Fibroblast of lung (primary cell): ENCODE results near the gene MRGPRF. TPM values are rescaled to one million over a fixed set of nuclear protein-coding genes. Genes with fewer than 3 reads are reported as not detected.

Experiments used
- DNase-seq, 2 donors: peaks; one replicate each; pipeline versions ENCODE4 v3.0.0 to v3.0.0-alpha.2; 2010; ENCODE audit warnings: low read depth in 2 of 2
- H2AFZ ChIP-seq: 2 replicates; pipeline ENCODE4 v1.5.1; 2012; ENCODE audit warnings: low read length, control low read depth, inconsistent platforms
- H3K27ac ChIP-seq: 2 replicates; pipeline ENCODE4 v1.5.1; 2011; ENCODE audit warnings: low read length, control low read depth; ENCODE audit not compliant: insufficient read depth
- H3K27me3 ChIP-seq: 2 replicates; pipeline ENCODE4 v1.5.1; 2011; ENCODE audit warnings: mild to moderate bottlenecking, low read length; ENCODE audit not compliant: control insufficient read depth, insufficient read depth
- H3K36me3 ChIP-seq: 2 replicates; pipeline ENCODE4 v1.5.1; 2011; ENCODE audit warnings: low read length; ENCODE audit not compliant: control insufficient read depth, insufficient read depth
- H3K4me1 ChIP-seq: 2 replicates; pipeline ENCODE4 v1.5.1; 2011; ENCODE audit warnings: low read length; ENCODE audit not compliant: control insufficient read depth, insufficient read depth; ENCODE audit errors: extremely low read depth
- H3K4me2 ChIP-seq: 2 replicates; pipeline ENCODE4 v1.5.1; 2011; ENCODE audit warnings: low read length, control low read depth; ENCODE audit not compliant: insufficient read depth; ENCODE audit errors: extremely low read depth
- H3K4me3 ChIP-seq, 4 experiments: fragments of 200-600 bp in 1 of 4; sonication (generic) in 1 of 4; replicated peaks in 1 of 4; 2 replicates each; pipeline ENCODE4 v1.5.1; 2011 to 2016; ENCODE audit warnings: low read length in 4 of 4, low read depth in 3 of 4, mild to moderate bottlenecking in 3 of 4, control low read depth in 2 of 4, inconsistent platforms in 1 of 4, mixed read lengths in 1 of 4; ENCODE audit not compliant: insufficient read depth in 1 of 4; ENCODE audit errors: control extremely low read depth in 1 of 4
- H3K79me2 ChIP-seq: 2 replicates; pipeline ENCODE4 v1.5.1; 2012; ENCODE audit warnings: mild to moderate bottlenecking, low read length, inconsistent platforms; ENCODE audit not compliant: control insufficient read depth, insufficient read depth
- H3K9ac ChIP-seq: 2 replicates; pipeline ENCODE4 v1.5.1; 2011; ENCODE audit warnings: mild to moderate bottlenecking, low read length, control low read depth; ENCODE audit not compliant: insufficient read depth
- H3K9me3 ChIP-seq: 2 replicates; pipeline ENCODE4 v1.5.1; 2012; ENCODE audit warnings: low read depth, low read length; ENCODE audit not compliant: control insufficient read depth, insufficient read depth
- H4K20me1 ChIP-seq: 2 replicates; pipeline ENCODE4 v1.5.1; 2011; ENCODE audit warnings: low read length; ENCODE audit not compliant: control insufficient read depth, insufficient read depth; ENCODE audit errors: extremely low read depth
- EZH2 ChIP-seq: IDR thresholded peaks from 2 replicates; pipeline ENCODE4 v1.5.1; 2012; ENCODE audit warnings: low read length, control low read depth, mild to moderate bottlenecking; ENCODE audit errors: missing control alignments
- polyA plus RNA-seq, 2 donors: library from polyadenylated mRNA; depleted of rRNA in 1 of 2; stranded (reverse) in 1 of 2; unstranded in 1 of 2; fragments of >200 nt; gene quantifications; 2 replicates each; pipeline ENCODE4 v1.2.1, GENCODE V29; 2011 to 2012; ENCODE audit warnings: missing spikeins in 1 of 2
- total RNA-seq: library from RNA; depleted of rRNA; stranded (reverse); fragments of >200 nt; gene quantifications from 2 replicates; pipeline ENCODE4 v1.2.1, GENCODE V29; 2014
- TF ChIP-seq, protein P1 (sequence below), 2 donors: IDR thresholded peaks in 1 of 2; conservative IDR thresholded peaks in 1 of 2; 1 replicate in 1 of 2; 2 replicates in 1 of 2; pipeline ENCODE4 v1.5.1; 2011 to 2012; ENCODE audit warnings: low read length in 2 of 2, control low read depth in 1 of 2, inconsistent platforms in 1 of 2, low read depth in 1 of 2, mild to moderate bottlenecking in 1 of 2

Gene MRGPRF
- total and polyA plus RNA-seq, 2 donors (not counting 1 experiment from before 2014, with no cell fraction given): 84.2 to 88.1 TPM

DNA sequence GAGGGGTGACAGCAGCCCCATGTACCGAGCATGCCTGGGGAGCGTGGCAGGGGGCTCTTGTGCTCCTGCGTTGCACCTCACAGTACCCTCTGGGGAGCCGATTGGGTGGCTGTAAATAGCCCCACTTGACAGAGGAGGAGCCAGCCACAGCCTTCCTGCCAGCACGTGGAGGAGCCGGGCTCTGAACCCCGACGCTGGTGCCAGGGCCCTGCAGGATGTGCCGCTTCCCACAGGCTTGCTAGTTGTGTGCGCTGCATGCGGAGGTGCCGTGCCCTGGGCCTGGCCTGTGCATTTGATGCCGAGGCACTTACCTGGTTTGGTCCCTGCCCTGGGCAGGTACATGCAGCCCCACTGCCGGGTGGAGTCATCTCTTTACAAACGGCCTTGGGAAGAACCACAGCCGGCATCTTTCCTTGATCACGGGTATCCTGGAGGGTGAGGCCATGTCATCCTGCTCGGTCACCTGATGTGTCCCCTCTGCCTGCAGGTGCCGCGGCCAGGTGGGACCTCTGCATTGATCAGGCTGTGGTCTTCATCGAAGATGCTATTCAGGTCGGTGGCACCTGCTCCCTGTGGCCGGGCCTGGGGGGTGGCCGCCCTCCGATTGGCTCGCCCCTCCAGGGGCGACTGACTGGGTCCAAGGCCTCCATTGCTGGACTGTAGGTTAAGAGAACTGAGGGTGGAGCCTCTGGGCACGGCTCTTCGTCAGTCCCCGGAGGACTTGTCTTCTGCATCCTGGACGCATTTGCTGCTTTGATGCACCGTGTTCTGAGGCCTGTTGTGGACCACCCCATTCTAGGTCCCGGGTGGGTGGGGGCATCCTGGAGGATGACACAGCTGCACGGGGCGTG is 40.7 kb upstream of the MRGPRF start:
- no peaks in the 10 kb centered on the region for H4K20me1 ChIP-seq
- H3K4me3 ChIP-seq: no peak overlapping the region
- H3K4me1 ChIP-seq: peaks cover 6% of the 10 kb centered on the region
- H3K4me2 ChIP-seq: no peak overlapping the region
- H3K9ac ChIP-seq: no peak overlapping the region
- no peak for DNase-seq
- no peak overlapping the region for H3K27ac ChIP-seq
- H3K36me3 ChIP-seq: peaks cover 2% of the 10 kb centered on the region
- H3K79me2 ChIP-seq: peaks cover 22% of the 10 kb centered on the region
- no peaks in the 10 kb centered on the region for H3K9me3 ChIP-seq
- no peak overlapping the region for H2AFZ ChIP-seq
- H3K27me3 ChIP-seq: no peaks in the 10 kb centered on the region
- TF ChIP-seq, protein P1, sequence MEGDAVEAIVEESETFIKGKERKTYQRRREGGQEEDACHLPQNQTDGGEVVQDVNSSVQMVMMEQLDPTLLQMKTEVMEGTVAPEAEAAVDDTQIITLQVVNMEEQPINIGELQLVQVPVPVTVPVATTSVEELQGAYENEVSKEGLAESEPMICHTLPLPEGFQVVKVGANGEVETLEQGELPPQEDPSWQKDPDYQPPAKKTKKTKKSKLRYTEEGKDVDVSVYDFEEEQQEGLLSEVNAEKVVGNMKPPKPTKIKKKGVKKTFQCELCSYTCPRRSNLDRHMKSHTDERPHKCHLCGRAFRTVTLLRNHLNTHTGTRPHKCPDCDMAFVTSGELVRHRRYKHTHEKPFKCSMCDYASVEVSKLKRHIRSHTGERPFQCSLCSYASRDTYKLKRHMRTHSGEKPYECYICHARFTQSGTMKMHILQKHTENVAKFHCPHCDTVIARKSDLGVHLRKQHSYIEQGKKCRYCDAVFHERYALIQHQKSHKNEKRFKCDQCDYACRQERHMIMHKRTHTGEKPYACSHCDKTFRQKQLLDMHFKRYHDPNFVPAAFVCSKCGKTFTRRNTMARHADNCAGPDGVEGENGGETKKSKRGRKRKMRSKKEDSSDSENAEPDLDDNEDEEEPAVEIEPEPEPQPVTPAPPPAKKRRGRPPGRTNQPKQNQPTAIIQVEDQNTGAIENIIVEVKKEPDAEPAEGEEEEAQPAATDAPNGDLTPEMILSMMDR (conservative IDR thresholded peaks at IDR 0.05 in 1 of 2, IDR thresholded peaks at IDR 0.05 in 1 of 2; ENCODE audit: low read depth in 1 of 2, low read length in 2 of 2): no peak
- TF ChIP-seq EZH2: no peak

DNA sequence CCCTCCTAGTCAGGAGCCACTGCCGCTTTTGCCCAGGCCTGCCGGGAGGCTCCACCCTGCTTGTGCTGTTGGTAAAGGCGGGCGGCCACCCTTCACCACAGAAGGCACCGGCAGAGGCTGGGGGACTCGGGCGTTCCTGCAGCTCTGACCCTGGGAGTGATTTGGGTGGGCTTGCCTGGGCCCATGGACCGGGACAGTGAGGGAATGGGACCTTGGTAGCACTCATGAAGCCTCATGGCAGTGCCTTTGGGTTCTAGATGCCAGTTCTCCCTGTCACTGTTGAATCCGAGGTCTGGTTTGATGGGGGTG is 40.1 kb upstream of the MRGPRF start:
- TF ChIP-seq, protein P1 (conservative IDR thresholded peaks at IDR 0.05 in 1 of 2, IDR thresholded peaks at IDR 0.05 in 1 of 2; ENCODE audit: low read depth in 1 of 2, low read length in 2 of 2): no peak
- no peak for TF ChIP-seq EZH2
- H4K20me1 ChIP-seq: no peaks in the 10 kb centered on the region
- no peak overlapping the region for H3K27ac ChIP-seq
- H3K27me3 ChIP-seq: no peaks in the 10 kb centered on the region
- no peak overlapping the region for H3K4me3 ChIP-seq
- H3K36me3 ChIP-seq: peaks cover 2% of the 10 kb centered on the region
- H3K4me1 ChIP-seq: peaks cover 9% of the 10 kb centered on the region
- no peak for DNase-seq
- H3K4me2 ChIP-seq: no peak overlapping the region
- no peak overlapping the region for H3K9ac ChIP-seq
- no peaks in the 10 kb centered on the region for H3K9me3 ChIP-seq
- no peak overlapping the region for H2AFZ ChIP-seq
- peaks cover 22% of the 10 kb centered on the region for H3K79me2 ChIP-seq

DNA sequence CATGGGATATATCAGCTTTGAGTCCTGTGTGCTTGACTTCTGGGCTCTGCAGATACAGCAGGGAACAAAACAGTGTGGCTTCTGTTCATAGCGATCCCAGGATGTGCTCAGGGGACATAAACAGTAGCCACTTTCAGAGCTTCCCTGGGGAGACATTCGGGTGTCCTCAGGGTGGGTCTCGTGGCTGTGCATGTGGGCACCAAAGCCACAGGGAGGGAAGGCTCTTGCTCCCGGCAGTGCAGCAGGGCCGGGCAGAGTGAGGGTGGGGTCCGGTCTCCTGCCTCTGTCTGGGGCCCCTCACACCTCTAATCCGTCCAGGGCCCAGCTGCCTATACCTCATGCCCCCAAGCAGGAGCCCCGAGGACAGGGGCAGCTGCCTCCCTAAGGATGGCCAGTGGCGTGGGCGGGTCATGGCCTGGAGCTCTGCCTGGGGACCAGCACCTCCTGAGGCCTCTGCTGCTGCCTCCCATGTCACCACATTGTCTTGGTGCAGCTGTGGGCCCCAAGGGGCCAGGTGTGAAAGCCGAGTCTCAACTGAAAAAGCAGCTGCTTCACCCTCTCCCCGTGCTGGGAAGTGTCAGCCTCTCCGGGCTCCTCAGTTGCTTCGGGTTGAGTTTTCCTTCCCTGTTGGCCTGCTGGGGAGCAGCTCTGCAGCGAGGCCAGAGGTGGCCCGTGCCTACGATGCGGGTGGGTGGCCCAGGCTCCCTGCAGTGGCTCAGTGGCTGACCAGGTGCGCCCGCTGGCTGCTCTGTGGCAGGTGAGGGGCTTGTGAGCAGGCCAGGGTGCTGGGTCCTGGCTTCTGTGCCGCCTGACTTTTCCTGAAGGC is 39.5 kb upstream of the MRGPRF start:
- H3K79me2 ChIP-seq: peaks cover 22% of the 10 kb centered on the region
- H3K4me1 ChIP-seq: peaks cover 12% of the 10 kb centered on the region
- H3K27ac ChIP-seq: no peak overlapping the region
- no peak overlapping the region for H3K4me3 ChIP-seq
- H3K9ac ChIP-seq: no peak overlapping the region
- H3K27me3 ChIP-seq: no peaks in the 10 kb centered on the region
- peaks cover 2% of the 10 kb centered on the region for H3K36me3 ChIP-seq
- no peak overlapping the region for H2AFZ ChIP-seq
- H3K9me3 ChIP-seq: no peaks in the 10 kb centered on the region
- TF ChIP-seq, protein P1 (conservative IDR thresholded peaks at IDR 0.05 in 1 of 2, IDR thresholded peaks at IDR 0.05 in 1 of 2; ENCODE audit: low read depth in 1 of 2, low read length in 2 of 2): no peak
- TF ChIP-seq EZH2: no peak
- no peaks in the 10 kb centered on the region for H4K20me1 ChIP-seq
- DNase-seq: no peak
- no peak overlapping the region for H3K4me2 ChIP-seq
